ENCODE results near the gene TM7SF3. TPM values are rescaled to one million over a fixed set of nuclear protein-coding genes. Genes with fewer than 3 reads are reported as not detected.

Gene TM7SF3
- total and polyA plus RNA-seq, 2 donors (not counting 1 experiment from before 2014, with no cell fraction given) = 85.3 to 156 TPM

DNA sequence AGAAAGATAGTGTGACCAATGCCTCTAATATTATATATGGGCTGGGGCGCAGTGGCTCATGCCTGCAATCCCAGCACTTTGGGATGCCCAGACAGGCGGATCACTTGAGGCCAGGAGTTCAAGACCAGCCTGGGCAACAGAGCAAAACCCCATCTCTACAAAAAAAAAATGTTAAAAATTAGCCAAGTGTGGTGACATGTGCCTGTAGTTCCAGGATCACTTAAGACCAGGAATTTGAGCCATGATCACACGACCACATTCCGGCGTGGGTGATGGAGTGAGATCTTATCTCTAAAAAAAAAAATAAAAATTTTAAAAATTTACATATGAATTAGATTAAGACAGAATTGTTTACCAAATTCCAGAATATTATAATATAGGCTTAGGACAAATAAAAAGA lies 12.0 kb downstream of the TM7SF3 start:
- no peaks in the 10 kb centered on the region for H3K9me3 ChIP-seq (ENCODE audit: control insufficient read depth, insufficient read depth, low read depth, low read length)
- no peaks in the 10 kb centered on the region for H3K27me3 ChIP-seq (ENCODE audit: control insufficient read depth, insufficient read depth, low read length)
- H3K79me2 ChIP-seq (ENCODE audit: control insufficient read depth, insufficient read depth, low read length) = no peaks in the 10 kb centered on the region
- no peak overlapping the region for H3K4me2 ChIP-seq (ENCODE audit: extremely low read depth, insufficient read depth, low read length)
- no peak overlapping the region for H2AFZ ChIP-seq (ENCODE audit: low read length)
- H3K9ac ChIP-seq (ENCODE audit: insufficient read depth, low read length) = no peak overlapping the region
- H3K36me3 ChIP-seq (ENCODE audit: control insufficient read depth, insufficient read depth, low read length) = no peaks in the 10 kb centered on the region
- no peaks in the 10 kb centered on the region for H3K4me1 ChIP-seq (ENCODE audit: control insufficient read depth, extremely low read depth, insufficient read depth, low read length)
- no peak overlapping the region for H3K27ac ChIP-seq (ENCODE audit: insufficient read depth, low read length)
- DNase-seq (ENCODE audit: low read depth in 2 of 2) = no peak
- no peak overlapping the region for H3K4me3 ChIP-seq (replicated peaks in 1 of 4; ENCODE audit: control extremely low read depth in 1 of 4, insufficient read depth in 1 of 4, low read depth in 3 of 4, low read length in 4 of 4)
- no peak for TF ChIP-seq EZH2 (IDR thresholded peaks at IDR 0.05; ENCODE audit: low read length, missing control alignments)
- TF ChIP-seq, protein P1, sequence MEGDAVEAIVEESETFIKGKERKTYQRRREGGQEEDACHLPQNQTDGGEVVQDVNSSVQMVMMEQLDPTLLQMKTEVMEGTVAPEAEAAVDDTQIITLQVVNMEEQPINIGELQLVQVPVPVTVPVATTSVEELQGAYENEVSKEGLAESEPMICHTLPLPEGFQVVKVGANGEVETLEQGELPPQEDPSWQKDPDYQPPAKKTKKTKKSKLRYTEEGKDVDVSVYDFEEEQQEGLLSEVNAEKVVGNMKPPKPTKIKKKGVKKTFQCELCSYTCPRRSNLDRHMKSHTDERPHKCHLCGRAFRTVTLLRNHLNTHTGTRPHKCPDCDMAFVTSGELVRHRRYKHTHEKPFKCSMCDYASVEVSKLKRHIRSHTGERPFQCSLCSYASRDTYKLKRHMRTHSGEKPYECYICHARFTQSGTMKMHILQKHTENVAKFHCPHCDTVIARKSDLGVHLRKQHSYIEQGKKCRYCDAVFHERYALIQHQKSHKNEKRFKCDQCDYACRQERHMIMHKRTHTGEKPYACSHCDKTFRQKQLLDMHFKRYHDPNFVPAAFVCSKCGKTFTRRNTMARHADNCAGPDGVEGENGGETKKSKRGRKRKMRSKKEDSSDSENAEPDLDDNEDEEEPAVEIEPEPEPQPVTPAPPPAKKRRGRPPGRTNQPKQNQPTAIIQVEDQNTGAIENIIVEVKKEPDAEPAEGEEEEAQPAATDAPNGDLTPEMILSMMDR (conservative IDR thresholded peaks at IDR 0.05 in 1 of 2, IDR thresholded peaks at IDR 0.05 in 1 of 2; ENCODE audit: low read depth in 1 of 2, low read length in 2 of 2) = no peak
- no peaks in the 10 kb centered on the region for H4K20me1 ChIP-seq (ENCODE audit: control insufficient read depth, extremely low read depth, insufficient read depth, low read length)

GRCh38 chr12:27001663-27002062 lies 12.5 kb downstream of the TM7SF3 start:
- Histone ChIP-seq H3K79me2 (ENCODE audit: control insufficient read depth, insufficient read depth, low read length) (no peaks in the 10 kb centered on the region), H3K4me2 (ENCODE audit: extremely low read depth, insufficient read depth, low read length) (no peak overlapping the region), H2AFZ (ENCODE audit: low read length) (no peak overlapping the region), H3K27ac (ENCODE audit: insufficient read depth, low read length) (no peak overlapping the region), H4K20me1 (ENCODE audit: control insufficient read depth, extremely low read depth, insufficient read depth, low read length) (no peaks in the 10 kb centered on the region), H3K36me3 (ENCODE audit: control insufficient read depth, insufficient read depth, low read length) (no peaks in the 10 kb centered on the region), H3K27me3 (ENCODE audit: control insufficient read depth, insufficient read depth, low read length) (no peaks in the 10 kb centered on the region), H3K4me3 (replicated peaks in 1 of 4; ENCODE audit: control extremely low read depth in 1 of 4, insufficient read depth in 1 of 4, low read depth in 3 of 4, low read length in 4 of 4) (no peak overlapping the region), H3K9me3 (ENCODE audit: control insufficient read depth, insufficient read depth, low read depth, low read length) (no peaks in the 10 kb centered on the region), H3K9ac (ENCODE audit: insufficient read depth, low read length) (no peak overlapping the region), H3K4me1 (ENCODE audit: control insufficient read depth, extremely low read depth, insufficient read depth, low read length) (no peaks in the 10 kb centered on the region)
- no peak for TF ChIP-seq EZH2 (IDR thresholded peaks at IDR 0.05; ENCODE audit: low read length, missing control alignments)
- TF ChIP-seq, protein P1 (conservative IDR thresholded peaks at IDR 0.05 in 1 of 2, IDR thresholded peaks at IDR 0.05 in 1 of 2; ENCODE audit: low read depth in 1 of 2, low read length in 2 of 2) = no peak
- DNase-seq (ENCODE audit: low read depth in 2 of 2) = no peak

DNA sequence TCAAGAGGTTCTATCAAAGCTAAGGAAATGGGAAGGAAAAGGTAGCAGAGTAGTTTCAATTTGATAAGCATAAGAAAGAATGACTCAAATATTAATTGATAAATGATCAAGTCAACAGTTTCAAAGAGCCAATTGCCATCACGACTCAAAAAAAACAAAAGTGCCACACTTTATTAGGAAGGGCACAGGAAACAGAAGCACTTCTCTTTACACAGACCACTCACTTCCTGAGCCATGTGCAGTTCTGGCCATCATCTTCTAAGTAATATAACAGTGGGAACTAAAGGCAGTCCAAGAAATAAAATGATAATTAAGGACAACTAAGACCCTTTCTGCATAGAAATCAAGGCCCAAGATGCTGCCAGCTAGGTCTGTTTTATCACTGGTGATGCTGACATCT lies 13.2 kb downstream of the TM7SF3 start:
- no peak for DNase-seq (ENCODE audit: low read depth in 2 of 2)
- no peak overlapping the region for H3K4me3 ChIP-seq (replicated peaks in 1 of 4; ENCODE audit: control extremely low read depth in 1 of 4, insufficient read depth in 1 of 4, low read depth in 3 of 4, low read length in 4 of 4)
- no peak for TF ChIP-seq EZH2 (IDR thresholded peaks at IDR 0.05; ENCODE audit: low read length, missing control alignments)
- TF ChIP-seq, protein P1 (conservative IDR thresholded peaks at IDR 0.05 in 1 of 2, IDR thresholded peaks at IDR 0.05 in 1 of 2; ENCODE audit: low read depth in 1 of 2, low read length in 2 of 2) = no peak
- H3K9ac ChIP-seq (ENCODE audit: insufficient read depth, low read length) = no peak overlapping the region
- H4K20me1 ChIP-seq (ENCODE audit: control insufficient read depth, extremely low read depth, insufficient read depth, low read length) = no peaks in the 10 kb centered on the region
- H3K4me1 ChIP-seq (ENCODE audit: control insufficient read depth, extremely low read depth, insufficient read depth, low read length) = no peaks in the 10 kb centered on the region
- no peak overlapping the region for H2AFZ ChIP-seq (ENCODE audit: low read length)
- H3K4me2 ChIP-seq (ENCODE audit: extremely low read depth, insufficient read depth, low read length) = no peak overlapping the region
- H3K27ac ChIP-seq (ENCODE audit: insufficient read depth, low read length) = no peak overlapping the region
- H3K79me2 ChIP-seq (ENCODE audit: control insufficient read depth, insufficient read depth, low read length) = no peaks in the 10 kb centered on the region
- no peaks in the 10 kb centered on the region for H3K36me3 ChIP-seq (ENCODE audit: control insufficient read depth, insufficient read depth, low read length)
- H3K9me3 ChIP-seq (ENCODE audit: control insufficient read depth, insufficient read depth, low read depth, low read length) = no peaks in the 10 kb centered on the region
- H3K27me3 ChIP-seq (ENCODE audit: control insufficient read depth, insufficient read depth, low read length) = no peaks in the 10 kb centered on the region

All from fibroblast of lung (primary cell).